HepG2 (cell line): ENCODE results near the gene NUDT9. TPM values are rescaled to one million over a fixed set of nuclear protein-coding genes. Genes with fewer than 3 reads are reported as not detected.
A peak's percentile ranks its signal among the peaks of the same experiment; 100 is the strongest.

Experiments
- CBFB ChIP-seq: sonication (generic); formaldehyde crosslinking; IDR thresholded peaks from 2 replicates; pipeline ENCODE4 v1.4.0; 2020; ENCODE audit warnings: missing genetic modification reagents
- CHD4 ChIP-seq: fragments of 200-600 bp; sonication (generic); IDR thresholded peaks from 2 replicates; pipeline ENCODE4 v1.7.0; 2017; ENCODE audit warnings: mild to moderate bottlenecking, low read length, borderline replicate concordance
- HNF4G ChIP-seq, 2 experiments: sonication (generic) in 1 of 2; formaldehyde crosslinking in 1 of 2; IDR thresholded peaks; 2 replicates each; pipeline versions ENCODE4 v1.4.0 to v1.6.1; 2011 to 2020; ENCODE audit warnings: borderline replicate concordance in 2 of 2, low read depth in 2 of 2, mild to moderate bottlenecking in 2 of 2, low read length in 1 of 2, missing genetic modification reagents in 1 of 2, moderate library complexity in 1 of 2
- HNRNPUL1 ChIP-seq: fragments of 200-400 bp; formaldehyde crosslinking; IDR thresholded peaks from 2 replicates; pipeline ENCODE4 v1.6.1; 2017; ENCODE audit warnings: low read depth, mild to moderate bottlenecking, low read length, moderate library complexity
- KLF6 ChIP-seq: IDR thresholded peaks from 2 replicates; pipeline ENCODE4 v1.8.0; 2016; ENCODE audit warnings: missing biosample characterization, missing genetic modification reagents
- LCORL ChIP-seq, 2 experiments: fragments of 450-650 bp in 1 of 2; sonication (generic) in 1 of 2; formaldehyde crosslinking in 1 of 2; IDR thresholded peaks; 2 replicates each; pipeline versions ENCODE4 v1.5.0 to v1.6.1; 2017 to 2020; ENCODE audit warnings: antibody characterized with exemption in 1 of 2, missing genetic modification reagents in 1 of 2
- SIN3B ChIP-seq: fragments of 150-350 bp; IDR thresholded peaks from 2 replicates; pipeline ENCODE4 v1.6.1; 2014; ENCODE audit warnings: low read length
- YEATS4 ChIP-seq: sonication (generic); formaldehyde crosslinking; IDR thresholded peaks from 2 replicates; pipeline ENCODE4 v1.4.0; 2020; ENCODE audit warnings: missing genetic modification reagents, borderline replicate concordance
- ZNF274 ChIP-seq: sonication (generic); formaldehyde crosslinking; IDR thresholded peaks from 2 replicates; pipeline ENCODE4 v1.5.1; 2020; ENCODE audit warnings: mild to moderate bottlenecking, missing genetic modification reagents
- ZNF333 ChIP-seq: sonication (generic); formaldehyde crosslinking; IDR thresholded peaks from 2 replicates; pipeline ENCODE4 v1.4.0; 2020; ENCODE audit warnings: mild to moderate bottlenecking, missing genetic modification reagents, borderline replicate concordance
- ZNF337 ChIP-seq: sonication (generic); formaldehyde crosslinking; IDR thresholded peaks from 2 replicates; pipeline ENCODE4 v1.5.1; 2020; ENCODE audit warnings: missing genetic modification reagents, low read depth, mild to moderate bottlenecking, borderline replicate concordance
- ZNF570 ChIP-seq: sonication (generic); formaldehyde crosslinking; IDR thresholded peaks from 2 replicates; pipeline ENCODE4 v1.4.0; 2020; ENCODE audit warnings: mild to moderate bottlenecking, missing genetic modification reagents, borderline replicate concordance
- ZNF660 ChIP-seq: sonication (generic); formaldehyde crosslinking; IDR thresholded peaks from 2 replicates; pipeline ENCODE4 v1.5.1; 2020; ENCODE audit warnings: mild to moderate bottlenecking, low read depth, missing genetic modification reagents, borderline replicate concordance
- ZNF724P ChIP-seq: sonication (generic); formaldehyde crosslinking; IDR thresholded peaks from 2 replicates; pipeline ENCODE4 v1.8.0; 2022; ENCODE audit warnings: missing genetic modification reagents, borderline replicate concordance
- ZNF749 ChIP-seq: sonication (generic); formaldehyde crosslinking; IDR thresholded peaks from 2 replicates; pipeline ENCODE4 v1.8.0; 2022; ENCODE audit warnings: mild to moderate bottlenecking, missing genetic modification reagents, moderate library complexity, borderline replicate concordance
- polyA plus RNA-seq, 8 experiments: library from polyadenylated mRNA; depleted of rRNA in 3 of 8; stranded (reverse) in 7 of 8; unstranded in 1 of 8; fragments of >200 nt; fragmentation: Illumina TruSeq in 4 of 8; extraction: Trizol in 4 of 8; gene quantifications; 2 replicates each; pipeline versions ENCODE4 v1.2.1 to v1.2.3, GENCODE V29; 2011 to 2016; ENCODE audit warnings: low read depth in 4 of 8, missing spikeins in 1 of 8, mixed read lengths in 1 of 8; ENCODE audit not compliant: insufficient read depth in 1 of 8
- total RNA-seq, 5 experiments: library from RNA; depleted of rRNA; stranded (reverse); fragments of >200 nt; fragmentation: Illumina TruSeq; extraction: Trizol; gene quantifications; 2 replicates each; pipeline ENCODE4 v1.2.3, GENCODE V29; 2016; ENCODE audit warnings: low read depth in 1 of 5
- TF ChIP-seq, protein P1 (sequence below): sonication (generic); formaldehyde crosslinking; IDR thresholded peaks from 2 replicates; pipeline ENCODE4 v1.4.0; 2020; ENCODE audit warnings: mild to moderate bottlenecking, low read depth, missing genetic modification reagents
- TF ChIP-seq, protein P2 (sequence below): sonication (generic); formaldehyde crosslinking; IDR thresholded peaks from 2 replicates; pipeline ENCODE4 v1.4.0; 2020; ENCODE audit warnings: missing genetic modification reagents, borderline replicate concordance
- TF ChIP-seq, protein P3 (sequence below): sonication (generic); formaldehyde crosslinking; IDR thresholded peaks from 2 replicates; pipeline ENCODE4 v1.4.0; 2020; ENCODE audit warnings: mild to moderate bottlenecking, low read depth, missing genetic modification reagents
- TF ChIP-seq, protein P4 (sequence below): IDR thresholded peaks from 2 replicates; pipeline ENCODE4 v1.6.1; 2016; ENCODE audit warnings: mild to moderate bottlenecking, missing biosample characterization, missing genetic modification reagents

Gene NUDT9
- total and polyA plus RNA-seq, 2 of the 13 experiments (the other 11 are each of a cell fraction or from before 2014, with no cell fraction given), result 10.4 to 12.3 TPM

DNA sequence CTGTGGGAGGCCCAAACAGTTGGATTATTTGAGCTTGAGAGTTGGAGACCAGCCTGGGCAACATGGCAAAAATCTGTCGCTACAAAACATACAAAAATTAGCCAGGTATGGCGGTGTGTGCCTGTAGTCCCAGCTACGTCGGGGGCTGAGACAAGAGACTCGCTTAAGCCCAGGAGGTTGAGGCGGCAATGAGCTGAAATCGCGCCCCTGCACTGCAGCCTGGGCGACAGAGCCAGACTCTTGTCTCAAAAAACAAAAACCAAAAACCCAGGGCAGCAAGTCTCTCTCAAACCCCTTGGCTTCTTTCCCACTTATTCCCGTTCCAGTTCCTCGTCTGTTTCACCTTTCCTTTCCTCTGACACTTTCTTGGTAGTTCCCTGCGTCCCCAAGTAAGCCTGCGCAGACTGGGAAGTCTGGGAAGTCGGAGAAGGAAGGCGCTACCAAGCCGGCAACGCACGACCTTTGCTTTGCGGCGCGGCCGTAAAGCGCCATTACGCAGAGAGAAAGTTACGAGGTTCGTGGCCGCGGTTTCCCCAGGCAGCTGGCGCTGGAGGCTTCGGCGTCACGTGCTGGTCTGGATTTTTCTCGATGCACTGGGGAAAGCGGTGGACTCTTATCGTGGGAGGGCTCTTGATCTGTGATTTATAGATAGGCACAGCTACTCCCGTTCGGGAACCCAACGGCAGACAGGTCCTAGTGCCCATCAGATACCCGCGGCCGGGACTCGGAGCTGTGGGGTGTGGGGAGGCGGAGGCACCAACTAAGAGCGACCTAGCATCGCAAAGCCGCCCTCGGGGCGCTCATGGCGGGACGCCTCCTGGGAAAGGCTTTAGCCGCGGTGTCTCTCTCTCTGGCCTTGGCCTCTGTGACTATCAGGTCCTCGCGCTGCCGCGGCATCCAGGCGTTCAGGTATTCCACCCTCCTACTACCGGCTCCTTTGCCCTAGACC lies at the start of gene NUDT9 (continued):
- TF ChIP-seq CBFB (CRISPR knock-in tag) (peak; percentile 73; the same call in 1 of the 2 replicates), ZNF333 (CRISPR knock-in tag) (peak; percentile 73; the same call in 1 of the 2 replicates), HNRNPUL1 (no peak), LCORL (IDR thresholded peaks at IDR 0.05) (no peak), LCORL (CRISPR knock-in tag; IDR thresholded peaks at IDR 0.05) (no peak; the same call in 1 of the 2 replicates), ZNF749 (CRISPR knock-in tag) (peak; percentile 90; the same call in 1 of the 2 replicates), ZNF660 (CRISPR knock-in tag) (no peak), CHD4 (no peak), SIN3B (no peak), ZNF337 (CRISPR knock-in tag) (peak; percentile 82), ZNF274 (peak; percentile 90; the same call in 1 of the 2 replicates), HNF4G (IDR thresholded peaks at IDR 0.05; ENCODE audit: borderline replicate concordance, low read depth, low read length) (no peak), HNF4G (CRISPR knock-in tag; IDR thresholded peaks at IDR 0.05; ENCODE audit: borderline replicate concordance, low read depth) (no peak), YEATS4 (CRISPR knock-in tag) (peak; percentile 92), ZNF570 (CRISPR knock-in tag) (0 out of 2 replicates have a peak, but pooled peaks have one; percentile 61), ZNF724P (CRISPR knock-in tag) (no peak; the same call in 1 of the 2 replicates), KLF6 (CRISPR knock-in tag) (peak; percentile 93)
- TF ChIP-seq, protein P1, sequence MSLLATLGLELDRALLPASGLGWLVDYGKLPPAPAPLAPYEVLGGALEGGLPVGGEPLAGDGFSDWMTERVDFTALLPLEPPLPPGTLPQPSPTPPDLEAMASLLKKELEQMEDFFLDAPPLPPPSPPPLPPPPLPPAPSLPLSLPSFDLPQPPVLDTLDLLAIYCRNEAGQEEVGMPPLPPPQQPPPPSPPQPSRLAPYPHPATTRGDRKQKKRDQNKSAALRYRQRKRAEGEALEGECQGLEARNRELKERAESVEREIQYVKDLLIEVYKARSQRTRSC, result no peak
- TF ChIP-seq, protein P2, sequence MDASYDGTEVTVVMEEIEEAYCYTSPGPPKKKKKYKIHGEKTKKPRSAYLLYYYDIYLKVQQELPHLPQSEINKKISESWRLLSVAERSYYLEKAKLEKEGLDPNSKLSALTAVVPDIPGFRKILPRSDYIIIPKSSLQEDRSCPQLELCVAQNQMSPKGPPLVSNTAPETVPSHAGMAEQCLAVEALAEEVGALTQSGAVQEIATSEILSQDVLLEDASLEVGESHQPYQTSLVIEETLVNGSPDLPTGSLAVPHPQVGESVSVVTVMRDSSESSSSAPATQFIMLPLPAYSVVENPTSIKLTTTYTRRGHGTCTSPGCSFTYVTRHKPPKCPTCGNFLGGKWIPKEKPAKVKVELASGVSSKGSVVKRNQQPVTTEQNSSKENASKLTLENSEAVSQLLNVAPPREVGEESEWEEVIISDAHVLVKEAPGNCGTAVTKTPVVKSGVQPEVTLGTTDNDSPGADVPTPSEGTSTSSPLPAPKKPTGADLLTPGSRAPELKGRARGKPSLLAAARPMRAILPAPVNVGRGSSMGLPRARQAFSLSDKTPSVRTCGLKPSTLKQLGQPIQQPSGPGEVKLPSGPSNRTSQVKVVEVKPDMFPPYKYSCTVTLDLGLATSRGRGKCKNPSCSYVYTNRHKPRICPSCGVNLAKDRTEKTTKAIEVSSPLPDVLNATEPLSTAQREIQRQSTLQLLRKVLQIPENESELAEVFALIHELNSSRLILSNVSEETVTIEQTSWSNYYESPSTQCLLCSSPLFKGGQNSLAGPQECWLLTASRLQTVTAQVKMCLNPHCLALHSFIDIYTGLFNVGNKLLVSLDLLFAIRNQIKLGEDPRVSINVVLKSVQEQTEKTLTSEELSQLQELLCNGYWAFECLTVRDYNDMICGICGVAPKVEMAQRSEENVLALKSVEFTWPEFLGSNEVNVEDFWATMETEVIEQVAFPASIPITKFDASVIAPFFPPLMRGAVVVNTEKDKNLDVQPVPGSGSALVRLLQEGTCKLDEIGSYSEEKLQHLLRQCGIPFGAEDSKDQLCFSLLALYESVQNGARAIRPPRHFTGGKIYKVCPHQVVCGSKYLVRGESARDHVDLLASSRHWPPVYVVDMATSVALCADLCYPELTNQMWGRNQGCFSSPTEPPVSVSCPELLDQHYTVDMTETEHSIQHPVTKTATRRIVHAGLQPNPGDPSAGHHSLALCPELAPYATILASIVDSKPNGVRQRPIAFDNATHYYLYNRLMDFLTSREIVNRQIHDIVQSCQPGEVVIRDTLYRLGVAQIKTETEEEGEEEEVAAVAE (CRISPR knock-in tag), result peak; percentile 65; the same call in 1 of the 2 replicates
- TF ChIP-seq, protein P3, sequence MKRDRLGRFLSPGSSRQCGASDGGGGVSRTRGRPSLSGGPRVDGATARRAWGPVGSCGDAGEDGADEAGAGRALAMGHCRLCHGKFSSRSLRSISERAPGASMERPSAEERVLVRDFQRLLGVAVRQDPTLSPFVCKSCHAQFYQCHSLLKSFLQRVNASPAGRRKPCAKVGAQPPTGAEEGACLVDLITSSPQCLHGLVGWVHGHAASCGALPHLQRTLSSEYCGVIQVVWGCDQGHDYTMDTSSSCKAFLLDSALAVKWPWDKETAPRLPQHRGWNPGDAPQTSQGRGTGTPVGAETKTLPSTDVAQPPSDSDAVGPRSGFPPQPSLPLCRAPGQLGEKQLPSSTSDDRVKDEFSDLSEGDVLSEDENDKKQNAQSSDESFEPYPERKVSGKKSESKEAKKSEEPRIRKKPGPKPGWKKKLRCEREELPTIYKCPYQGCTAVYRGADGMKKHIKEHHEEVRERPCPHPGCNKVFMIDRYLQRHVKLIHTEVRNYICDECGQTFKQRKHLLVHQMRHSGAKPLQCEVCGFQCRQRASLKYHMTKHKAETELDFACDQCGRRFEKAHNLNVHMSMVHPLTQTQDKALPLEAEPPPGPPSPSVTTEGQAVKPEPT (CRISPR knock-in tag), result peak; percentile 68; the same call in 1 of the 2 replicates
- TF ChIP-seq, protein P4, sequence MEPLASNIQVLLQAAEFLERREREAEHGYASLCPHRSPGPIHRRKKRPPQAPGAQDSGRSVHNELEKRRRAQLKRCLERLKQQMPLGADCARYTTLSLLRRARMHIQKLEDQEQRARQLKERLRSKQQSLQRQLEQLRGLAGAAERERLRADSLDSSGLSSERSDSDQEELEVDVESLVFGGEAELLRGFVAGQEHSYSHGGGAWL (CRISPR knock-in tag), result peak; percentile 84
